ENCODE results near the gene POLA2.

DNA sequence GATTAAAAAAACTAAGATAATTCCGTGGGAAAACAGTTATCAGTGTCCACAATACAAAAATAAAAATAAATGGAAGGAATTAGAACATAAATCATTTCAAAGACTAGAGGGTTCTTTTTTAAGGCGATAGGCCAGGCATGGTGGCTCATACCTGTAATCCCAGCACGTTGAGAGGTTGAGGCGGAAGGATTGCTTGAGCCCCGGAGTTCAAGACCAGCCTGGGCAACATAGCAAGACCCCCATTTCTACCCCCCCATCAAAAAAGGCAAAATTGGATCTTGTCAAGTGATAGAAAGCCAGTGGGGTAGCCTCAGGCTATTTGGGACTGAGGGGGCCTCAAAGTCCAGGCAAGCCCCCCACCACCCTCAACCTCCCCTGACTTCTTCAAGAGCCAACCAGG, 20.6 kb upstream of the POLA2 start:
- TF ChIP-seq EP300 (IDR thresholded peaks at IDR 0.05; ENCODE audit: low read length) (no peak), ZNF12 (CRISPR knock-in tag; IDR thresholded peaks at IDR 0.05) (no peak), POLR2A (conservative IDR thresholded peaks at IDR 0.05) (no peak), ZNF668 (CRISPR knock-in tag; IDR thresholded peaks at IDR 0.05) (no peak), ZNF316 (IDR thresholded peaks at IDR 0.05) (no peak), ZKSCAN1 (IDR thresholded peaks at IDR 0.05; ENCODE audit: low read depth, low read length) (no peak), ZNF778 (CRISPR knock-in tag; IDR thresholded peaks at IDR 0.05) (no peak), MEF2D (tag; conservative IDR thresholded peaks at IDR 0.05; ENCODE audit: low read depth) (no peak), SMARCA5 (IDR thresholded peaks at IDR 0.05) (no peak), FOXJ3 (CRISPR knock-in tag; IDR thresholded peaks at IDR 0.05) (no peak)
- TF ChIP-seq, protein P1, sequence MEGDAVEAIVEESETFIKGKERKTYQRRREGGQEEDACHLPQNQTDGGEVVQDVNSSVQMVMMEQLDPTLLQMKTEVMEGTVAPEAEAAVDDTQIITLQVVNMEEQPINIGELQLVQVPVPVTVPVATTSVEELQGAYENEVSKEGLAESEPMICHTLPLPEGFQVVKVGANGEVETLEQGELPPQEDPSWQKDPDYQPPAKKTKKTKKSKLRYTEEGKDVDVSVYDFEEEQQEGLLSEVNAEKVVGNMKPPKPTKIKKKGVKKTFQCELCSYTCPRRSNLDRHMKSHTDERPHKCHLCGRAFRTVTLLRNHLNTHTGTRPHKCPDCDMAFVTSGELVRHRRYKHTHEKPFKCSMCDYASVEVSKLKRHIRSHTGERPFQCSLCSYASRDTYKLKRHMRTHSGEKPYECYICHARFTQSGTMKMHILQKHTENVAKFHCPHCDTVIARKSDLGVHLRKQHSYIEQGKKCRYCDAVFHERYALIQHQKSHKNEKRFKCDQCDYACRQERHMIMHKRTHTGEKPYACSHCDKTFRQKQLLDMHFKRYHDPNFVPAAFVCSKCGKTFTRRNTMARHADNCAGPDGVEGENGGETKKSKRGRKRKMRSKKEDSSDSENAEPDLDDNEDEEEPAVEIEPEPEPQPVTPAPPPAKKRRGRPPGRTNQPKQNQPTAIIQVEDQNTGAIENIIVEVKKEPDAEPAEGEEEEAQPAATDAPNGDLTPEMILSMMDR (IDR thresholded peaks at IDR 0.05 in 2 of 3, conservative IDR thresholded peaks at IDR 0.05 in 1 of 3; ENCODE audit: insufficient read depth in 2 of 3, low read depth in 1 of 3, low read length in 3 of 3) = no peak
- TF ChIP-seq, protein P2, sequence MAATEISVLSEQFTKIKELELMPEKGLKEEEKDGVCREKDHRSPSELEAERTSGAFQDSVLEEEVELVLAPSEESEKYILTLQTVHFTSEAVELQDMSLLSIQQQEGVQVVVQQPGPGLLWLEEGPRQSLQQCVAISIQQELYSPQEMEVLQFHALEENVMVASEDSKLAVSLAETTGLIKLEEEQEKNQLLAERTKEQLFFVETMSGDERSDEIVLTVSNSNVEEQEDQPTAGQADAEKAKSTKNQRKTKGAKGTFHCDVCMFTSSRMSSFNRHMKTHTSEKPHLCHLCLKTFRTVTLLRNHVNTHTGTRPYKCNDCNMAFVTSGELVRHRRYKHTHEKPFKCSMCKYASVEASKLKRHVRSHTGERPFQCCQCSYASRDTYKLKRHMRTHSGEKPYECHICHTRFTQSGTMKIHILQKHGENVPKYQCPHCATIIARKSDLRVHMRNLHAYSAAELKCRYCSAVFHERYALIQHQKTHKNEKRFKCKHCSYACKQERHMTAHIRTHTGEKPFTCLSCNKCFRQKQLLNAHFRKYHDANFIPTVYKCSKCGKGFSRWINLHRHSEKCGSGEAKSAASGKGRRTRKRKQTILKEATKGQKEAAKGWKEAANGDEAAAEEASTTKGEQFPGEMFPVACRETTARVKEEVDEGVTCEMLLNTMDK (IDR thresholded peaks at IDR 0.05; ENCODE audit: borderline replicate concordance, insufficient read depth, low read depth, low read length, poor library complexity, severe bottlenecking) = no peak
- TF ChIP-seq, protein P3, sequence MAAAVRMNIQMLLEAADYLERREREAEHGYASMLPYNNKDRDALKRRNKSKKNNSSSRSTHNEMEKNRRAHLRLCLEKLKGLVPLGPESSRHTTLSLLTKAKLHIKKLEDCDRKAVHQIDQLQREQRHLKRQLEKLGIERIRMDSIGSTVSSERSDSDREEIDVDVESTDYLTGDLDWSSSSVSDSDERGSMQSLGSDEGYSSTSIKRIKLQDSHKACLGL (CRISPR knock-in tag; IDR thresholded peaks at IDR 0.05; ENCODE audit: borderline replicate concordance, poor library complexity, severe bottlenecking) = no peak
